Breast epithelium (tissue), 3 donors: ENCODE data around the gene DCDC2C.

Experiments used
- CTCF ChIP-seq, 3 donors: fragments of 450-650 bp; IDR thresholded peaks; one replicate each; pipeline ENCODE4 v1.5.1; 2016 to 2017; ENCODE audit warnings: antibody characterized with exemption in 3 of 3, mild to moderate bottlenecking in 3 of 3, moderate library complexity in 3 of 3
- POLR2A ChIP-seq: fragments of 450-650 bp; IDR thresholded peaks from one replicate; pipeline ENCODE4 v1.6.1; 2016; ENCODE audit warnings: antibody characterized with exemption, mild to moderate bottlenecking, moderate library complexity

GRCh38 chr2:3830796-3831195, 127.4 kb downstream of the DCDC2C start:
- TF ChIP-seq POLR2A (no peak), CTCF (IDR thresholded peaks at IDR 0.05) (no peak)
